ENCODE data around the gene TMEM52B. TPM values are rescaled to one million over a fixed set of nuclear protein-coding genes. Genes with fewer than 3 reads are reported as not detected.
"Not testable (repeated sequence)": the region's sequence is repeated elsewhere in the genome, so short reads cannot be mapped to it uniquely, and the experiment has no call there.

Gene TMEM52B
- total RNA-seq, 2 donors from 2014 or later = 0.26 TPM; not detected in 1

- Histone ChIP-seq H3K9me3 (no peaks in the 10 kb centered on the region), H3K27me3 (no peaks in the 10 kb centered on the region), H3K4me1 (no peaks in the 10 kb centered on the region), H3K36me3 (replicated peaks in 1 of 2; ENCODE audit: insufficient read depth in 1 of 2, low read depth in 2 of 2) (no peaks in the 10 kb centered on the region), H3K4me3 (no peak overlapping the region), H3K27ac (peak overlapping the region in 1 of 4 donors; percentile 54)
- TF ChIP-seq CTCF (IDR thresholded peaks at IDR 0.05) (no peak), POLR2A (IDR thresholded peaks at IDR 0.05) (peak in 1 of 3 donors; percentile 29)
- WGBS, 2 donors = 44 to 74% methylated on average over 5 to 7 of the region's 7 CpGs
- intact Hi-C loops (cut with DNase I) = no loop called here
- DNase-seq = peak in 1 of 4 donors; percentile 21
- no peak for ATAC-seq
Observed at GRCh38 chr12:10184261-10184843, 5.5 kb downstream of the TMEM52B start.

GRCh38 chr12:10186299-10186698 lies 7.5 kb downstream of the TMEM52B start:
- H3K4me1 ChIP-seq = no peaks in the 10 kb centered on the region
- 44 to 61% methylated on average over 11 of the region's 11 CpGs for WGBS, 2 donors
- no peaks in the 10 kb centered on the region for H3K27me3 ChIP-seq

GRCh38 chr12:10186958-10187357 lies 8.1 kb downstream of the TMEM52B start:
- H3K4me3 ChIP-seq; H3K36me3 ChIP-seq (replicated peaks in 1 of 2; ENCODE audit: insufficient read depth in 1 of 2, low read depth in 2 of 2); H3K9me3 ChIP-seq; intact Hi-C loops (cut with DNase I); H3K27me3 ChIP-seq; H3K4me1 ChIP-seq; ATAC-seq: not testable (repeated sequence)
- WGBS, 2 donors = 55 to 68% methylated on average over 6 of the region's 6 CpGs
- peak overlapping the region in 1 of 4 donors; percentile 57 for H3K27ac ChIP-seq
- peak in 1 of 4 donors; percentile 37 for DNase-seq

More at GRCh38 chr12:10186299-10186698, 7.5 kb downstream of the TMEM52B start:
- Histone ChIP-seq H3K4me3 (no peak overlapping the region), H3K36me3 (replicated peaks in 1 of 2; ENCODE audit: insufficient read depth in 1 of 2, low read depth in 2 of 2) (no peaks in the 10 kb centered on the region), H3K9me3 (no peaks in the 10 kb centered on the region), H3K27ac (peak overlapping the region in 1 of 4 donors; percentile 57)
- DNase-seq (peak in 3 of 4 donors; percentile 12 to 78 (median 14)), ATAC-seq (no peak)
- intact Hi-C loops (cut with DNase I) = no loop called here
- TF ChIP-seq CTCF (IDR thresholded peaks at IDR 0.05) = no peak

GRCh38 chr12:10189653-10190052 lies 10.8 kb downstream of the TMEM52B start:
- WGBS, 2 donors = 46 to 54% methylated on average over 5 of the region's 5 CpGs
- ATAC-seq (no peak), DNase-seq (no peak)
- intact Hi-C loops (cut with DNase I) = no loop called here
- TF ChIP-seq POLR2A (IDR thresholded peaks at IDR 0.05) = no peak
- TF ChIP-seq CTCF (IDR thresholded peaks at IDR 0.05) = no peak
- Histone ChIP-seq H3K27me3 (no peaks in the 10 kb centered on the region), H3K4me3 (no peak overlapping the region), H3K27ac (no peak overlapping the region), H3K36me3 (replicated peaks in 1 of 2; ENCODE audit: insufficient read depth in 1 of 2, low read depth in 2 of 2) (no peaks in the 10 kb centered on the region), H3K9me3 (no peaks in the 10 kb centered on the region), H3K4me1 (no peaks in the 10 kb centered on the region)

GRCh38 chr12:10190558-10191388 lies 11.9 kb downstream of the TMEM52B start:
- H3K9me3 ChIP-seq = no peaks in the 10 kb centered on the region
- no peaks in the 10 kb centered on the region for H3K4me1 ChIP-seq
- no peaks in the 10 kb centered on the region for H3K27me3 ChIP-seq
- ATAC-seq (peak; percentile 90), DNase-seq (peak; percentile 50 to 68 (median 62))
- H3K36me3 ChIP-seq (replicated peaks in 1 of 2; ENCODE audit: insufficient read depth in 1 of 2, low read depth in 2 of 2) = no peaks in the 10 kb centered on the region
- intact Hi-C loops (cut with DNase I) = no loop called here
- TF ChIP-seq CTCF (IDR thresholded peaks at IDR 0.05) (peak; percentile 50 to 81 (median 68)), POLR2A (IDR thresholded peaks at IDR 0.05) (no peak)
- WGBS, 2 donors = 23 to 25% methylated on average over 13 of the region's 13 CpGs
- no peak overlapping the region for H3K27ac ChIP-seq
- no peak overlapping the region for H3K4me3 ChIP-seq
